Kidney (tissue), 14 donors: ENCODE results near the gene PACSIN2. TPM values are rescaled to one million over a fixed set of nuclear protein-coding genes. Genes with fewer than 3 reads are reported as not detected.

ENCODE experiments used
- DNase-seq, 5 donors: peaks; one replicate each; pipeline ENCODE4 v3.0.0-alpha.2; 2013 to 2020
- FAIRE-seq: peaks from 2 replicates; lab custom pipeline; 2012; peaks lifted over from hg19 to GRCh38; lab: Jason Lieb, UNC
- H3K27ac ChIP-seq, 2 donors: one replicate each; pipeline ENCODE4 v1.7.0; 2013; ENCODE audit warnings: low read depth in 2 of 2, low read length in 2 of 2, inconsistent platforms in 1 of 2
- H3K27me3 ChIP-seq: one replicate; pipeline ENCODE4 v1.7.1; 2013; ENCODE audit warnings: low read length, inconsistent platforms; ENCODE audit not compliant: control insufficient read depth, insufficient read depth
- H3K36me3 ChIP-seq, 3 donors: one replicate each; pipeline versions ENCODE4 v1.7.0 to v1.7.1; 2013; ENCODE audit warnings: low read length in 3 of 3, control low read depth in 1 of 3, inconsistent platforms in 1 of 3; ENCODE audit not compliant: insufficient read depth in 3 of 3, control insufficient read depth in 2 of 3
- H3K4me1 ChIP-seq, 3 donors: one replicate each; pipeline versions ENCODE4 v1.7.0 to v1.7.1; 2013; ENCODE audit warnings: low read length in 3 of 3, inconsistent platforms in 1 of 3, low read depth in 1 of 3; ENCODE audit not compliant: control insufficient read depth in 2 of 3, insufficient read depth in 2 of 3
- H3K4me3 ChIP-seq, 3 donors: one replicate each; pipeline versions ENCODE4 v1.7.0 to v1.8.1; 2013; ENCODE audit warnings: low read length in 3 of 3, control low read depth in 1 of 3, inconsistent platforms in 1 of 3
- H3K9ac ChIP-seq, 3 donors: one replicate each; pipeline versions ENCODE4 v1.7.0 to v1.7.1; 2013; ENCODE audit warnings: low read length in 3 of 3, control low read depth in 1 of 3, inconsistent platforms in 1 of 3
- H3K9me3 ChIP-seq, 3 donors: one replicate each; pipeline versions ENCODE4 v1.7.0 to v1.7.1; 2013; ENCODE audit warnings: low read length in 3 of 3, control low read depth in 1 of 3, inconsistent platforms in 1 of 3; ENCODE audit not compliant: control insufficient read depth in 2 of 3, insufficient read depth in 1 of 3
- CTCF ChIP-seq: IDR thresholded peaks from 3 replicates; pipeline ENCODE4 v1.5.1; 2012; ENCODE audit warnings: mild to moderate bottlenecking, moderate library complexity, borderline replicate concordance; ENCODE audit not compliant: insufficient read depth; ENCODE audit errors: extremely low read depth
- intact Hi-C: fragments of 100-400 bp; cut with DNase I; formaldehyde crosslinking; loops from one replicate; pipeline ENCODE4 v1.11.1; 2022
- polyA plus RNA-seq: library from polyadenylated mRNA; stranded (reverse); fragments of 350-450 nt; fragmentation: Illumina TruSeq; extraction: RNeasy Lipid Tissue Mini Kit (QIAGEN cat#74804); gene quantifications from one replicate; pipeline ENCODE4 v1.2.3, GENCODE V29; 2014; ENCODE audit warnings: low read depth, low replicate concordance; ENCODE audit not compliant: insufficient read depth
- total RNA-seq: library from RNA; stranded (reverse); fragmentation: NEBNext Ultra II Directional; extraction: Animal tissue kit (Norgen Biotek cat#: 25700); gene quantifications from one replicate; pipeline ENCODE4 v1.2.1, GENCODE V29; 2021
- donor health status: control.
- donor health status: control.
- donor health status: control.
- donor health status: control.
- donor health status: control.
- donor health status: DM: yes; HTN: yes; CAD: no.
- donor health status: Normal renal cell carcinoma (clear cell type).

Gene PACSIN2
- total and polyA plus RNA-seq, 2 donors from 2014 or later, result 56.3 to 105 TPM

GRCh38 chr22:42933485-42934091, 81.4 kb downstream of the PACSIN2 start:
- no peaks in the 10 kb centered on the region for H3K36me3 ChIP-seq
- no peak for TF ChIP-seq CTCF
- peak overlapping the region; percentile 63 to 76 for H3K27ac ChIP-seq
- H3K27me3 ChIP-seq, result no peaks in the 10 kb centered on the region
- no peak overlapping the region for H3K9ac ChIP-seq
- peak overlapping the region in 1 of 3 donors; percentile 4 for H3K4me3 ChIP-seq
- FAIRE-seq (peak; percentile 42), DNase-seq (peak in 2 of 5 donors; percentile 53 to 62)
- peaks cover 0 to 46% (median 40%) of the 10 kb centered on the region in 3 donors for H3K4me1 ChIP-seq
- intact Hi-C loops, result no loop called here
- no peaks in the 10 kb centered on the region for H3K9me3 ChIP-seq

GRCh38 chr22:42932857-42933484, 82.0 kb downstream of the PACSIN2 start:
- Histone ChIP-seq H3K9me3 (no peaks in the 10 kb centered on the region), H3K4me3 (peak overlapping the region in 1 of 3 donors; percentile 4), H3K4me1 (peaks cover 0 to 42% (median 41%) of the 10 kb centered on the region in 3 donors), H3K27me3 (no peaks in the 10 kb centered on the region), H3K36me3 (no peaks in the 10 kb centered on the region), H3K9ac (no peak overlapping the region), H3K27ac (peak overlapping the region; percentile 63 to 76)
- TF ChIP-seq CTCF, result no peak
- FAIRE-seq (no peak), DNase-seq (no peak)
- intact Hi-C loops, result no loop called here

DNA sequence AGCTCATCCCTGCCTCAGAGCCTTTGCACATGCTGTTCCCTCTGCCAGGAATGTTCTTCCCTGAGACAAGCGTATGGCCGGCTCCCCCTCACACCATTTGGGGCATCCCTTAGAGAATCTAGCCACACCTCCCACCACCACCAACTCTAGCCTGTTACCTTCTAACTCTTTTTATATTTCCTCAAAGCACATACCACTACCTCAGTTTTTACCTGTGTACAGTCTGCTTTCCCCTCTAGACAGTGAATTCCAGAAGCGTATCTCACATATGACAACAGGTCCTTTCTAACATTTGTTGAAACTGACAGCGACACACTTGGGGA, 82.8 kb downstream of the PACSIN2 start:
- H3K36me3 ChIP-seq, result no peaks in the 10 kb centered on the region
- intact Hi-C loops, result no loop called here
- H3K9ac ChIP-seq, result no peak overlapping the region
- FAIRE-seq, result no peak
- no peak for DNase-seq
- H3K4me3 ChIP-seq, result no peak overlapping the region
- peak overlapping the region; percentile 25 to 48 for H3K27ac ChIP-seq
- no peak for TF ChIP-seq CTCF
- H3K9me3 ChIP-seq, result no peaks in the 10 kb centered on the region
- H3K27me3 ChIP-seq, result no peaks in the 10 kb centered on the region
- peaks cover 0 to 41% (median 36%) of the 10 kb centered on the region in 3 donors for H3K4me1 ChIP-seq
